Natural killer cell (primary cell): ENCODE measurements around the gene CAMSAP2. TPM values are rescaled to one million over a fixed set of nuclear protein-coding genes. Genes with fewer than 3 reads are reported as not detected.
"Not testable (repeated sequence)": the region's sequence is repeated elsewhere in the genome, so short reads cannot be mapped to it uniquely, and the experiment has no call there.

Source experiments
- ATAC-seq, 3 donors: fragments of 150-1000 bp in 2 of 3; fragments of 200-7000 bp in 1 of 3; cut with Tn5 transposase; 1 replicate in 1 of 3; 2 replicates in 2 of 3; pipeline ENCODE4 v1.10.0; 2021; ENCODE audit warnings: mild to moderate bottlenecking in 2 of 3, moderate library complexity in 2 of 3
- DNase-seq, 2 donors: peaks; one replicate each; pipeline versions ENCODE4 v3.0.0 to v3.0.0-alpha.2; 2013 to 2021; ENCODE audit warnings: mixed read lengths in 1 of 2
- H3K27ac ChIP-seq: one replicate; pipeline ENCODE4 v1.5.1; 2013; ENCODE audit warnings: mild to moderate bottlenecking, low read length
- H3K27me3 ChIP-seq: one replicate; pipeline ENCODE4 v1.6.1; 2013; ENCODE audit warnings: low read length; ENCODE audit not compliant: control insufficient read depth, insufficient read depth
- H3K36me3 ChIP-seq: one replicate; pipeline ENCODE4 v1.6.1; 2013; ENCODE audit warnings: low read length; ENCODE audit not compliant: control insufficient read depth, insufficient read depth
- H3K4me1 ChIP-seq: one replicate; pipeline ENCODE4 v1.6.1; 2013; ENCODE audit warnings: low read length; ENCODE audit not compliant: control insufficient read depth, insufficient read depth
- H3K4me3 ChIP-seq: one replicate; pipeline ENCODE4 v1.5.1; 2013; ENCODE audit warnings: low read length
- H3K9me3 ChIP-seq: one replicate; pipeline ENCODE4 v1.6.1; 2013; ENCODE audit warnings: low read length; ENCODE audit not compliant: control insufficient read depth, insufficient read depth
- H3K27ac Mint-ChIP-seq, 2 donors: one replicate each; pipeline ENCODE4 v1.8.0; 2022; ENCODE audit warnings: mild to moderate bottlenecking in 2 of 2, mixed read lengths in 2 of 2, moderate library complexity in 1 of 2
- H3K27me3 Mint-ChIP-seq, 2 donors: one replicate each; pipeline ENCODE4 v1.8.0; 2022; ENCODE audit warnings: low read depth in 2 of 2, mixed read lengths in 2 of 2
- H3K36me3 Mint-ChIP-seq: one replicate; pipeline ENCODE4 v1.8.0; 2022; ENCODE audit warnings: mixed read lengths
- H3K4me1 Mint-ChIP-seq, 2 donors: one replicate each; pipeline ENCODE4 v1.8.0; 2022; ENCODE audit warnings: mixed read lengths in 2 of 2
- H3K4me3 Mint-ChIP-seq: one replicate; pipeline ENCODE4 v1.8.0; 2022; ENCODE audit warnings: mild to moderate bottlenecking, moderate library complexity, mixed read lengths
- H3K9me3 Mint-ChIP-seq, 2 donors: one replicate each; pipeline ENCODE4 v1.8.0; 2022; ENCODE audit warnings: mixed read lengths in 2 of 2
- CTCF ChIP-seq: fragments of 200-600 bp; IDR thresholded peaks from one replicate; pipeline ENCODE4 v1.8.0; 2022; ENCODE audit warnings: antibody characterized with exemption
- WGBS: methylation state at CpG from one replicate; pipeline ENCODE4 v1.1.7; 2013; ENCODE audit warnings: missing lambda C conversion rate; ENCODE audit not compliant: insufficient coverage; 5-methylcytosine and 5-hydroxymethylcytosine counted together
- intact Hi-C: fragments of 100-400 bp; cut with micrococcal nuclease; formaldehyde crosslinking; loops from one replicate; pipeline ENCODE4 v1.14.2; 2022
- total RNA-seq, 4 donors: library from RNA; stranded (reverse); fragments of 120-200 nt in 1 of 4; gene quantifications; one replicate each; pipeline versions ENCODE4 v1.2.3 to v1.2.4, GENCODE V29; 2013 to 2022

Gene CAMSAP2
- total RNA-seq, 3 donors from 2014 or later (not counting 1 experiment from before 2014, with no cell fraction given) = 0.25 to 0.89 (median 0.50) TPM

GRCh38 chr1:200786788-200787187, 48.1 kb downstream of the CAMSAP2 start:
- peaks cover 6 to 11% of the 10 kb centered on the region in 2 donors for H3K27me3 Mint-ChIP-seq

GRCh38 chr1:200787896-200788387, 49.2 kb downstream of the CAMSAP2 start:
- no peaks in the 10 kb centered on the region for H3K4me1 Mint-ChIP-seq
- TF ChIP-seq CTCF = no peak
- Histone ChIP-seq H3K9me3 (no peaks in the 10 kb centered on the region), H3K4me1 (no peaks in the 10 kb centered on the region), H3K4me3 (no peak overlapping the region), H3K36me3 (no peaks in the 10 kb centered on the region), H3K27me3 (no peaks in the 10 kb centered on the region), H3K27ac (no peak overlapping the region)
- H3K4me3 Mint-ChIP-seq = no peak overlapping the region
- intact Hi-C loops = no loop called here
- H3K9me3 Mint-ChIP-seq = no peaks in the 10 kb centered on the region
- H3K27ac Mint-ChIP-seq = no peak overlapping the region
- no peak for DNase-seq
- H3K36me3 Mint-ChIP-seq = no peaks in the 10 kb centered on the region
- ATAC-seq = no peak
- 80% methylated on average over 1 of the region's 1 CpG for WGBS
- H3K27me3 Mint-ChIP-seq = peaks cover 6 to 11% of the 10 kb centered on the region in 2 donors

More at GRCh38 chr1:200786788-200787187, 48.1 kb downstream of the CAMSAP2 start:
- WGBS = 74% methylated on average over 3 of the region's 4 CpGs
- H3K9me3 ChIP-seq = no peaks in the 10 kb centered on the region
- H3K27me3 ChIP-seq = no peaks in the 10 kb centered on the region
- no peaks in the 10 kb centered on the region for H3K36me3 ChIP-seq
- no peaks in the 10 kb centered on the region for H3K9me3 Mint-ChIP-seq
- intact Hi-C loops = no loop called here
- H3K4me1 Mint-ChIP-seq = no peaks in the 10 kb centered on the region
- no peak overlapping the region for H3K4me3 Mint-ChIP-seq
- H3K4me1 ChIP-seq = no peaks in the 10 kb centered on the region
- no peak for DNase-seq
- no peak for ATAC-seq
- no peak overlapping the region for H3K4me3 ChIP-seq
- H3K27ac Mint-ChIP-seq = no peak overlapping the region
- no peak for TF ChIP-seq CTCF
- no peak overlapping the region for H3K27ac ChIP-seq
- H3K36me3 Mint-ChIP-seq = no peaks in the 10 kb centered on the region

- intact Hi-C loops = not testable (repeated sequence)
- WGBS = 94% methylated on average over 4 of the region's 6 CpGs
Measured at GRCh38 chr1:200791012-200791411, 52.3 kb downstream of the CAMSAP2 start.

GRCh38 chr1:200793677-200794076, 55.0 kb downstream of the CAMSAP2 start:
- H3K27ac Mint-ChIP-seq = no peak overlapping the region

More at GRCh38 chr1:200791012-200791411, 52.3 kb downstream of the CAMSAP2 start:
- not testable (repeated sequence) for DNase-seq, H3K4me3 ChIP-seq, H3K27ac Mint-ChIP-seq, H3K27me3 ChIP-seq, H3K27ac ChIP-seq, H3K4me1 Mint-ChIP-seq, H3K4me3 Mint-ChIP-seq, ATAC-seq, H3K9me3 Mint-ChIP-seq, H3K36me3 ChIP-seq, H3K9me3 ChIP-seq, H3K4me1 ChIP-seq, H3K36me3 Mint-ChIP-seq
- peaks cover 6 to 11% of the 10 kb centered on the region in 2 donors for H3K27me3 Mint-ChIP-seq

More at GRCh38 chr1:200793677-200794076, 55.0 kb downstream of the CAMSAP2 start:
- DNase-seq (no peak), ATAC-seq (no peak)
- H3K4me1 ChIP-seq = no peaks in the 10 kb centered on the region
- no peaks in the 10 kb centered on the region for H3K36me3 ChIP-seq
- no peak overlapping the region for H3K4me3 ChIP-seq
- WGBS = no CpG with 5 or more reads among the region's 2 CpGs
- H3K4me3 Mint-ChIP-seq = no peak overlapping the region
- no peaks in the 10 kb centered on the region for H3K27me3 ChIP-seq
- no peaks in the 10 kb centered on the region for H3K36me3 Mint-ChIP-seq
- no peaks in the 10 kb centered on the region for H3K9me3 Mint-ChIP-seq
- no peaks in the 10 kb centered on the region for H3K9me3 ChIP-seq
- peaks cover 4 to 11% of the 10 kb centered on the region in 2 donors for H3K27me3 Mint-ChIP-seq
- H3K27ac ChIP-seq = no peak overlapping the region
- H3K4me1 Mint-ChIP-seq = no peaks in the 10 kb centered on the region
- no peak for TF ChIP-seq CTCF
- intact Hi-C loops = no loop called here
